Liver (tissue), 9 donors: ENCODE measurements around the gene RPL36AL. TPM values are rescaled to one million over a fixed set of nuclear protein-coding genes. Genes with fewer than 3 reads are reported as not detected.

Source experiments
- DNase-seq: peaks from one replicate; pipeline ENCODE4 v3.0.0-alpha.2; 2017; ENCODE audit warnings: low spot score
- H3K27ac ChIP-seq, 2 donors: one replicate each; pipeline ENCODE4 v1.7.0; 2013; ENCODE audit warnings: inconsistent platforms in 2 of 2, low read length in 2 of 2, control low read depth in 1 of 2, low read depth in 1 of 2, mild to moderate bottlenecking in 1 of 2
- H3K27me3 ChIP-seq, 4 donors: one replicate each; pipeline versions ENCODE4 v1.6.1 to v1.7.0; 2013; ENCODE audit warnings: low read length in 3 of 4, inconsistent platforms in 1 of 4, mild to moderate bottlenecking in 1 of 4, moderate library complexity in 1 of 4; ENCODE audit not compliant: control insufficient read depth in 4 of 4, insufficient read depth in 4 of 4
- H3K36me3 ChIP-seq, 4 donors: one replicate each; pipeline versions ENCODE4 v1.6.1 to v1.7.0; 2013; ENCODE audit warnings: low read length in 3 of 4, mild to moderate bottlenecking in 3 of 4, low read depth in 1 of 4, moderate library complexity in 1 of 4; ENCODE audit not compliant: control insufficient read depth in 4 of 4, insufficient read depth in 3 of 4
- H3K4me1 ChIP-seq, 4 donors: one replicate each; pipeline versions ENCODE4 v1.6.1 to v1.7.0; 2013; ENCODE audit warnings: low read length in 3 of 4, mild to moderate bottlenecking in 3 of 4, moderate library complexity in 1 of 4; ENCODE audit not compliant: control insufficient read depth in 4 of 4, insufficient read depth in 4 of 4
- H3K4me3 ChIP-seq, 3 donors: one replicate each; pipeline versions ENCODE4 v1.6.1 to v1.7.0; 2013; ENCODE audit warnings: low read length in 3 of 3, control low read depth in 1 of 3, low read depth in 1 of 3, mild to moderate bottlenecking in 1 of 3
- H3K9ac ChIP-seq, 2 donors: one replicate each; pipeline ENCODE4 v1.7.0; 2013; ENCODE audit warnings: low read length in 2 of 2, mild to moderate bottlenecking in 2 of 2, moderate library complexity in 2 of 2, control low read depth in 1 of 2, low read depth in 1 of 2
- H3K9me3 ChIP-seq, 4 donors: one replicate each; pipeline versions ENCODE4 v1.6.1 to v1.7.0; 2013; ENCODE audit warnings: low read length in 3 of 4; ENCODE audit not compliant: control insufficient read depth in 4 of 4
- ATF3 ChIP-seq: IDR thresholded peaks from 2 replicates; pipeline ENCODE4 v1.6.1; 2016; ENCODE audit warnings: antibody characterized with exemption
- CTCF ChIP-seq: fragments of 150-350 bp; IDR thresholded peaks from 2 replicates; pipeline ENCODE4 v1.5.1; 2017; ENCODE audit warnings: improper control_type of control experiment, low read depth, low read length; ENCODE audit not compliant: missing input control
- EGR1 ChIP-seq, 2 donors: IDR thresholded peaks; 2 replicates each; pipeline ENCODE4 v1.6.1; 2016 to 2018; ENCODE audit warnings: antibody characterized with exemption in 2 of 2, low read depth in 2 of 2
- FOXA1 ChIP-seq: IDR thresholded peaks from 2 replicates; pipeline ENCODE4 v1.6.1; 2016; ENCODE audit warnings: antibody characterized with exemption
- FOXA2 ChIP-seq: IDR thresholded peaks from 2 replicates; pipeline ENCODE4 v1.6.1; 2016; ENCODE audit warnings: antibody characterized with exemption
- GABPA ChIP-seq, 2 donors: IDR thresholded peaks in 1 of 2; conservative IDR thresholded peaks in 1 of 2; 2 replicates each; pipeline ENCODE4 v1.6.1; 2016; ENCODE audit warnings: antibody characterized with exemption in 2 of 2, mild to moderate bottlenecking in 1 of 2, moderate library complexity in 1 of 2
- HNF4A ChIP-seq, 2 donors: conservative IDR thresholded peaks; 2 replicates each; pipeline ENCODE4 v1.6.1; 2016; ENCODE audit warnings: antibody characterized with exemption in 2 of 2, mild to moderate bottlenecking in 2 of 2
- HNF4G ChIP-seq: IDR thresholded peaks from 2 replicates; pipeline ENCODE4 v1.6.1; 2016; ENCODE audit warnings: antibody characterized with exemption
- JUND ChIP-seq, 2 donors: IDR thresholded peaks; 2 replicates each; pipeline ENCODE4 v1.6.1; 2016; ENCODE audit warnings: antibody characterized with exemption in 2 of 2
- MAX ChIP-seq: IDR thresholded peaks from 2 replicates; pipeline ENCODE4 v1.6.1; 2016; ENCODE audit warnings: antibody characterized with exemption
- NR2F2 ChIP-seq: IDR thresholded peaks from 2 replicates; pipeline ENCODE4 v1.6.1; 2016; ENCODE audit warnings: antibody characterized with exemption
- RAD21 ChIP-seq, 2 donors: IDR thresholded peaks; 2 replicates each; pipeline ENCODE4 v1.6.1; 2016; ENCODE audit warnings: antibody characterized with exemption in 2 of 2, mild to moderate bottlenecking in 2 of 2
- REST ChIP-seq: IDR thresholded peaks from 2 replicates; pipeline ENCODE4 v1.6.1; 2016; ENCODE audit warnings: antibody characterized with exemption, mild to moderate bottlenecking
- RXRA ChIP-seq, 2 donors: IDR thresholded peaks; 2 replicates each; pipeline ENCODE4 v1.6.1; 2017 to 2018; ENCODE audit warnings: antibody characterized with exemption in 2 of 2, mild to moderate bottlenecking in 1 of 2
- SP1 ChIP-seq: IDR thresholded peaks from 2 replicates; pipeline ENCODE4 v1.6.1; 2018; ENCODE audit warnings: antibody characterized with exemption, mild to moderate bottlenecking
- TAF1 ChIP-seq: conservative IDR thresholded peaks from 2 replicates; pipeline ENCODE4 v1.6.1; 2016; ENCODE audit warnings: antibody characterized with exemption, mild to moderate bottlenecking
- YY1 ChIP-seq: IDR thresholded peaks from 2 replicates; pipeline ENCODE4 v1.6.1; 2016; ENCODE audit warnings: antibody characterized with exemption, mild to moderate bottlenecking
- ZBTB33 ChIP-seq: IDR thresholded peaks from 2 replicates; pipeline ENCODE4 v1.6.1; 2016; ENCODE audit warnings: antibody characterized with exemption
- WGBS: extraction: QIAGEN DNeasy Blood & Tissue Kit; methylation state at CpG from one replicate; pipeline ENCODE4 v1.1.7; 2013; 5-methylcytosine and 5-hydroxymethylcytosine counted together
- polyA plus RNA-seq, 2 donors: library from polyadenylated mRNA; stranded (reverse) in 1 of 2; unstranded in 1 of 2; fragments of 200-250 nt in 1 of 2; fragments of >200 nt in 1 of 2; fragmentation: Nextera tagmentation in 1 of 2; extraction: Ambion mirVana in 1 of 2; gene quantifications; one replicate each; pipeline versions ENCODE4 v1.2.1 to v1.2.3, GENCODE V29; 2013 to 2015
- total RNA-seq, 2 donors: library from RNA; depleted of rRNA; stranded (reverse); fragments of >200 nt; gene quantifications; one replicate each; pipeline ENCODE4 v1.2.3, GENCODE V29; 2014
- donor health status: healthy.
- donor health status: healthy.
- donor health status: healthy.
- donor health status: healthy.
- donor health status: healthy.

Gene RPL36AL
- total and polyA plus RNA-seq, 4 donors, result 110 to 268 (median 148) TPM

GRCh38 chr14:49584058-49584457, 36.4 kb downstream of the RPL36AL start:
- Histone ChIP-seq H3K4me1 (peaks cover 4 to 16% (median 7%) of the 10 kb centered on the region in 4 donors), H3K36me3 (peaks cover 3 to 21% (median 16%) of the 10 kb centered on the region in 4 donors), H3K27ac (no peak overlapping the region), H3K9ac (no peak overlapping the region), H3K4me3 (no peak overlapping the region), H3K27me3 (no peaks in the 10 kb centered on the region), H3K9me3 (no peaks in the 10 kb centered on the region)
- TF ChIP-seq GABPA (IDR thresholded peaks at IDR 0.05 in 1 of 2, conservative IDR thresholded peaks at IDR 0.05 in 1 of 2) (no peak), TAF1 (no peak), HNF4G (no peak), MAX (no peak), RAD21 (IDR thresholded peaks at IDR 0.05) (no peak), HNF4A (conservative IDR thresholded peaks at IDR 0.05) (no peak), RXRA (IDR thresholded peaks at IDR 0.05) (no peak), EGR1 (IDR thresholded peaks at IDR 0.05; ENCODE audit: low read depth in 2 of 2) (no peak), ATF3 (no peak), REST (no peak), SP1 (no peak), JUND (IDR thresholded peaks at IDR 0.05) (no peak), FOXA1 (no peak), NR2F2 (no peak), ZBTB33 (no peak), YY1 (no peak), CTCF (no peak), FOXA2 (no peak)
- 86% methylated on average over 11 of the region's 11 CpGs for WGBS
- DNase-seq, result no peak
